Nephron progenitor cell (in vitro differentiated cells): Measurements from ENCODE around the gene SYF2.

Experiments used
- DNase-seq: peaks from one replicate; pipeline ENCODE4 v3.0.0; 2021
- H3K27ac Mint-ChIP-seq: 2 replicates; pipeline ENCODE4 v1.8.0; 2021; ENCODE audit warnings: mild to moderate bottlenecking, moderate library complexity, mixed read lengths
- H3K27me3 Mint-ChIP-seq: 2 replicates; pipeline ENCODE4 v1.8.0; 2021; ENCODE audit warnings: mild to moderate bottlenecking, low read depth, mixed read lengths; ENCODE audit not compliant: poor library complexity
- H3K36me3 Mint-ChIP-seq: 2 replicates; pipeline ENCODE4 v1.8.0; 2021; ENCODE audit warnings: low read depth, mixed read lengths
- H3K4me1 Mint-ChIP-seq: 2 replicates; pipeline ENCODE4 v1.8.0; 2021; ENCODE audit warnings: mixed read lengths
- H3K4me3 Mint-ChIP-seq: 2 replicates; pipeline ENCODE4 v1.8.0; 2021; ENCODE audit warnings: mild to moderate bottlenecking, moderate library complexity, mixed read lengths
- H3K9me3 Mint-ChIP-seq: 2 replicates; pipeline ENCODE4 v1.8.0; 2021; ENCODE audit warnings: mild to moderate bottlenecking, moderate library complexity, mixed read lengths
- TF ChIP-seq, protein P1 (sequence below): fragments of 200-600 bp; sonication (generic); IDR thresholded peaks from 2 replicates; pipeline ENCODE4 v1.5.0; 2021; ENCODE audit warnings: antibody characterized with exemption

SYF2 gene

GRCh38 chr1:25197982-25198662 is 34.2 kb downstream of the SYF2 start:
- TF ChIP-seq, protein P1, sequence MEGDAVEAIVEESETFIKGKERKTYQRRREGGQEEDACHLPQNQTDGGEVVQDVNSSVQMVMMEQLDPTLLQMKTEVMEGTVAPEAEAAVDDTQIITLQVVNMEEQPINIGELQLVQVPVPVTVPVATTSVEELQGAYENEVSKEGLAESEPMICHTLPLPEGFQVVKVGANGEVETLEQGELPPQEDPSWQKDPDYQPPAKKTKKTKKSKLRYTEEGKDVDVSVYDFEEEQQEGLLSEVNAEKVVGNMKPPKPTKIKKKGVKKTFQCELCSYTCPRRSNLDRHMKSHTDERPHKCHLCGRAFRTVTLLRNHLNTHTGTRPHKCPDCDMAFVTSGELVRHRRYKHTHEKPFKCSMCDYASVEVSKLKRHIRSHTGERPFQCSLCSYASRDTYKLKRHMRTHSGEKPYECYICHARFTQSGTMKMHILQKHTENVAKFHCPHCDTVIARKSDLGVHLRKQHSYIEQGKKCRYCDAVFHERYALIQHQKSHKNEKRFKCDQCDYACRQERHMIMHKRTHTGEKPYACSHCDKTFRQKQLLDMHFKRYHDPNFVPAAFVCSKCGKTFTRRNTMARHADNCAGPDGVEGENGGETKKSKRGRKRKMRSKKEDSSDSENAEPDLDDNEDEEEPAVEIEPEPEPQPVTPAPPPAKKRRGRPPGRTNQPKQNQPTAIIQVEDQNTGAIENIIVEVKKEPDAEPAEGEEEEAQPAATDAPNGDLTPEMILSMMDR: no peak
- Mint-ChIP-seq H3K4me1 (peaks cover 64% of the 10 kb centered on the region), H3K27me3 (peaks cover 89% of the 10 kb centered on the region), H3K36me3 (no peaks in the 10 kb centered on the region), H3K27ac (no peak overlapping the region), H3K4me3 (no peak overlapping the region), H3K9me3 (peaks cover 12% of the 10 kb centered on the region)
- peak; percentile 23 for DNase-seq

DNA sequence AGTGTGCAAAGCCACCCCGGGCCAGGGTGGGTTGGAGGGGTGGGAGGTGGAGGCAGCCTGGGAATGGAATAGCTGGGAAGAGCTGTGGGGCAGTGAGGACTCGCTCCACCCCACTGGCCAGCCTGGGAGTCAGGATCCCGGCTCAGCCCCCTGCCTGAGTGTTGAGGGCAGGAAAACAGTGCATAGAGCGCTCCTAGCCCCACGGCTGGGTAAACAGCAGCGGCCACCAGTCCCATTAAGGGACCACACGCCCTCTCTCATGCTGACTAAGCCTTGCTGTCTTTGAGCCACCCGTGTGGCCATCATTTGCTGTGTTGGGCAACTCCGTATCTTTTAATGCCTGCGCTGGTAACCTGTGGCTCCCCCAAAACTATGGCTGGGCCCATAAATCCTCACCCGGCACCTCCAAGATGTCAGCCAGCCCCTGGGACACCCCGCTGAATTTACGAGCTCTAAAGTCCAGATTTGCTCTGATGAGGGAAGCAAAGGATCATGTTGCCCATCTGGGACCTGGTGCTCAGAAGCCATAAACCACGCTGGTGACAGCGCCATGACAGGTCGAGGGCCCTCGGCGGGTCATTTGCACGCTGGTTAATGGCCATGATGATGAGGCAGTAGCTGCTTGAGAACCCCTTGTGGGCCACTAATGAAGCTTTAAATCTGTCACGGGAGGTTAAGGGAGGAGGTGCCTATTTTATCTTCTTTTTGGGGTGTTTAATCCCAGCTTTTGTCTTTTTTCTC is 34.9 kb downstream of the SYF2 start:
- peak overlapping the region; percentile 89 for H3K27ac Mint-ChIP-seq
- peak; percentile 81 for DNase-seq
- H3K27me3 Mint-ChIP-seq: peaks cover 89% of the 10 kb centered on the region
- peak overlapping the region; percentile 11 for H3K4me3 Mint-ChIP-seq
- peaks cover 9% of the 10 kb centered on the region for H3K9me3 Mint-ChIP-seq
- H3K4me1 Mint-ChIP-seq: peaks cover 65% of the 10 kb centered on the region
- H3K36me3 Mint-ChIP-seq: no peaks in the 10 kb centered on the region
- TF ChIP-seq, protein P1: no peak

GRCh38 chr1:25196830-25197229 is 35.5 kb downstream of the SYF2 start:
- Mint-ChIP-seq H3K4me1 (peaks cover 65% of the 10 kb centered on the region), H3K27ac (no peak overlapping the region), H3K27me3 (peaks cover 89% of the 10 kb centered on the region), H3K9me3 (peaks cover 5% of the 10 kb centered on the region), H3K4me3 (no peak overlapping the region), H3K36me3 (no peaks in the 10 kb centered on the region)
- no peak for DNase-seq
- TF ChIP-seq, protein P1: no peak

DNA sequence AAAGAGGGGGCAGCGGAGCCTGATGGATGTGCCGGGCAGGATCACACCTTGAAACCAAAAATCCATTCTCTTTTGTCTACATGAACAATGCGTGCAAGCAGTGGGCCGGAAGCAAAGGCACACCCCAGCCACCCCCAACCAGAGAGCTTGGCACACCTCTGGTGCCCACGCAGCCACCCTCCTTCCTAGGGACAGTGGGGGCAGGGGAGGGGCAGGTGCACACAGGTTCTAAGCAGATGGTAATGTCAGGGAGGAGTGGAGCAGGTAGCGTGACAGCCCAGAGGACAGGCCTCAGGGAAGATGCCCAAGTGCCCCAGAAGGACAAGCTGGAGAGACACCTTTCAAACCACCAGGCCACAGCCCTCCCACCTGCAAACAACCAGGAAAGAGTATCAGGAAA is 36.5 kb downstream of the SYF2 start:
- TF ChIP-seq, protein P1: no peak
- Mint-ChIP-seq H3K9me3 (no peaks in the 10 kb centered on the region), H3K4me1 (peaks cover 55% of the 10 kb centered on the region), H3K27ac (no peak overlapping the region), H3K27me3 (peaks cover 89% of the 10 kb centered on the region), H3K4me3 (no peak overlapping the region), H3K36me3 (no peaks in the 10 kb centered on the region)
- no peak for DNase-seq

DNA sequence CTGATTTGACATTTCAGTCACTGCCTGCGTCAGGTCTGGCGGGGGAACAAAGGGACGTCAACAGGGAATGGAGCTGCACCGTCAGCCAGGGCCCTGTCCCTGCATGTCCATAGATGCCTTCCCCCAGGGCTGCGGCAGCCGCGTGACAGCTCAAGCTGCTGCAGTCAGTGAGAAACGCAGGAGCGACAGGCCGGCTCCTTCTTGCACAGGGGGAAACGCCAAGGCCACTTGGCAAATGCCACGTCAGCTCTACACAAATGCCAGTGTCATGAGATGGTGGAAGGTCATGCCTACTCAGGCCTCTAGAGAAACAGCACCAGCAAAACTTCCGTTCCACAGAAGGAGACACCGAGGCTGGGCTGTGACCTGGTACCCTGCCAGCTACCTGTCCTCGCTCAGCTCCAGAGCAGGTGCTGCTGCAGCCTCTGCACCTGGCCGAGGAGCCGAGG is 37.7 kb downstream of the SYF2 start:
- Mint-ChIP-seq H3K36me3 (no peaks in the 10 kb centered on the region), H3K27ac (no peak overlapping the region), H3K27me3 (peaks cover 89% of the 10 kb centered on the region), H3K9me3 (peaks cover 8% of the 10 kb centered on the region), H3K4me1 (peaks cover 42% of the 10 kb centered on the region), H3K4me3 (no peak overlapping the region)
- TF ChIP-seq, protein P1: no peak
- no peak for DNase-seq
